Measurements from ENCODE around the gene ACTA1.
"Not testable (repeated sequence)": the region's sequence is repeated elsewhere in the genome, so short reads cannot be mapped to it uniquely, and the experiment has no call there.

Gene ACTA1

DNA sequence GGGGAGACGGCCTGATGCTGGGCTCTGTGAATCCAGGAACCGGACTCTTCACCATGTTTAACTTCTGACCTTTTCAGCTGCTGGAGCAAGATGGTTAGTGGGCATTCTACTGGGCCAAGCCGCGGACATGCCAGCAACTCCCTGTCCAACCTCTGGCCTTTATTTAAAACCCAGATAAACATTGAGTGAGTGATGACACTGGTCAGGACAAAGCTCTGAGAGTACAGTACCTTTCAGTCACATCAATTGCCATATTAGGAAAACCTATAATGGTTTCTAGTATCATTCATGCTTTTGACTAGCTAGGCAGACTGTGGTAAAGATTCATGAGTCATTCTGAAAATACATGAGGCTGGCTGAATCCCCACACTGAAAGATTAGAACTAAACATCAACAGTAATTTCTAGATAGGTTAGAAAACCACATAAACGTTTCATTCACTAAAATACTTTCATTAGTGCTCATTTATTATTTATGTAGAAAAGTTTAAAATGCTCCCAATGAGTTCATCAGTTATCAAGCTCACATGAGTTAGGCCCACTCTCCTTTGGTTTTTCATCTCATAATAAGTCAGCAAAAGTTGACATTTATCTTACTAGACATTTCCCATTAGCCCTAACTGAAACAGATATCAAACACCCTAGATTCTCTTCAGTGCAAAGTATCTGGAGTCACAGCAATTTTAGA, 7.1 kb upstream of the ACTA1 start:
- DNase-seq (ENCODE audit: low read depth in 2 of 2) = no peak

DNA sequence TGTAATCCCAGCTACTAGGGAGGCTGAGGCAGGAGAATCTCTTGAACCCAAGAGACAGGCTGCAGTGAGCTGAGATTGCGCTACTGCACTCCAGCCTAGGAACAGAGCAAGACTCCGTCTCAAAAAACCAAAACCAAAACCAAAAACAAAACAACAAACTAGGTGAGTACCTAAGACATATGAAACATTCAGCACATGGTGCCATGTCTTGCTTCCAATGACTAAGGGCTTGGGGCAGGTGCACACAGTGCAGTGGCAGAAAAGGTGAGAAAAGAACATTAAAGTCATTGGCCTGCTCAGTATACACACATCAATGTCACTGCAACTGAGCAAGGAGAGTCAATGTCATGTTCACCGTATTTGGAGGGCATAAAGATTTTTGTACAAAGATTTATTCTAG, 4.1 kb upstream of the ACTA1 start:
- DNase-seq (ENCODE audit: low read depth in 2 of 2) = no peak

- no peak for DNase-seq (ENCODE audit: low read depth in 2 of 2)
Measured at GRCh38 chr1:229437443-229437842, 3.5 kb upstream of the ACTA1 start.

GRCh38 chr1:229436201-229436600, 2.3 kb upstream of the ACTA1 start:
- DNase-seq (ENCODE audit: low read depth in 2 of 2) = no peak

DNA sequence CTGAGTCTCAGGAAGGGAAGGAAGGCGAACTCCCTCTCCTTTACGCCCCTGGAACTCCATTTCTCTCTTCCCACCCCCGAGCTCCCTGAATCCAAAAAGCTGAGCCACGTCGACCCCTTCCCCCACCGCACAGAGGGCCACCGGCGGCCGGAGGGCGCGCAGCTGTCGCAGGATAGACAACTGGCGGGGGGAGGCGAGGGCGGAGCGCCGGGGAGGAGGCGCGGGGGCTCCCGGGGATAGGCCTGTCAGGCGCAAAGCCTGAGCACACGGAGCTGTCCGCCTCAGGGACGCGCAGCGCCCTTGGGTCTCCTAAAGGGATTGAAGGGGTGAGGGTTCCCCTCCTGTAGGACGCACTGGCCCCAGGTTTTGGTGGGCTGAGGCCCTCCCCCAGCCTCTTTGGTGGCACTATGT, 752 bp upstream of the ACTA1 start:
- DNase-seq (ENCODE audit: low read depth in 2 of 2) = no peak

DNA sequence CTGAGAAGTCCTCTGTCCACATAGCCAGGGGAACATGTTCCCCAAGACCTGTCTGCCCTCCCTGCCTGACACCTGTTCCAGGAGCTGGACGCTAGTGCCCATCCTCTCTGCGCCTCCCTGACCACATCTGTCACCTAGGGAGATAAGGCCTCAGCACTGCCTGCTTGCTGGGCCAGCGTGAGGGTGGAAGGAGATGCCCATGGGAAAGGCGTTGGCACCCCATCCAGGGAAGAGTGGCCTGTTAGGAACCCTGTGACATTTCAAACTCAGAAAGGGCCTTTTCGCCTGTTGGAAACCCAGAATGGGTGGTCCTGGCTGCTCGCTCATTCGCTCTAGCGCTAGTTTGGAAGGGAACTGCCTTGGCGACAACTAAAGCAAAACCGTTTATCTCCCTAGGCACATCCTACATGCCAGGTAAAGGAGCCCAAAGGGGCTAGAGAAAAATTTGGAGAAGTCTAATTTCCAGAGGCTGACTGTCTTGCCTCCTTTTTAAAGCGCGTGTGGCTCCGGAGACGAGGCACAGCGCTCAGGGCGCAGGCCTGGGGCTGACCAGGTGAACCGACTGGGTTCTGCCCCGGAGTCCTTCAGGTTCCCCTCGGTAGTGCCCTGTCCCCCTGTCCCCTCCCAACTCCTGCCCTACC, 410 bp downstream of the ACTA1 start:
- no peak for DNase-seq (ENCODE audit: low read depth in 2 of 2)

DNA sequence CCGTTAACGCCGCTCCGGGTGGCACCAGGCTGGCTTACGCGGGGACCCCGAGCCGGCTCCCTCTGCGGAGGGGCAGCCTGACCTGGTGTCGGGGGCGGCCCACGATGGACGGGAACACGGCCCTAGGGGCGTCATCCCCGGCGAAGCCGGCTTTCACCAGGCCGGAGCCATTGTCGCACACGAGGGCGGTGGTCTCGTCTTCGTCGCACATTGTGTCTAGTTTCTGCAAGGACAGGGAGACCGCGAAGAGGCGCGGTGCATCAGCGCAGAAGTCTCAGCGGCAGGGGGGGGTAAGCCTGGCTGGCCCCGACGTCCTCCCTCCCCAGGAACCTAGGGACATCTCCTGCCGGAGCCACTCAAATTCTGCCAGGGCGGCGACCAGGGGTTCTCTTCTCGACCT, 989 bp downstream of the ACTA1 start:
- DNase-seq (ENCODE audit: low read depth in 2 of 2) = no peak

- DNase-seq (ENCODE audit: low read depth in 2 of 2) = no peak
Measured at GRCh38 chr1:229432116-229432461, 1.8 kb downstream of the ACTA1 start.

- DNase-seq (ENCODE audit: low read depth in 2 of 2) = no peak
Measured at GRCh38 chr1:229431284-229432115, 2.4 kb downstream of the ACTA1 start.

DNA sequence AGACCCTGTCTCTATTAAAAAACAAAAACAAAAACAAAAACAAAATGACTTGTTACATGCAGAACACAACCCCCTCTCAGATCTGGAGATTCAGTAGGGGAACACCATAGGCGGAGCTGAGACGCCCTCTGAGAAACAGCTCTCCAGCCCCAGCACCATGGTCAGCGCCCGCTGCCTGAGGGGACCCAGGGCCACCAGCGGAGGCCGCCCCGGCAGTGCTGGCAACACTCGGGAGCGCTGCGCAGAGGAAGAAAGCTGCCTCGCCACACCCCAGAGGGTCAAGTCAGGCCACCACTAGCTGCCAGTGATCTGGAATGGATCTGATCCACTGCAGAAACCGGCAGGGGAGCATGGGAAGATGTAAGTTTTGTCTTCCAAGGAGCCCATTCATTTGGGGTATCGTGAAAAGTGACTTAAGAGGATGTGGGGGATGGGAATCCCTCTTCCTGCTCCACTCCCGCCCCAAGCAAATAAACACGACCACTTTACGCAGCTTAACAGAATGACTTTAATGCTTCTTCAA, 3.1 kb downstream of the ACTA1 start:
- peak in 1 of 2 donors; percentile 8 for DNase-seq (ENCODE audit: low read depth in 2 of 2)

GRCh38 chr1:229428256-229428655, 5.6 kb downstream of the ACTA1 start:
- DNase-seq (ENCODE audit: low read depth in 2 of 2) = no peak

DNA sequence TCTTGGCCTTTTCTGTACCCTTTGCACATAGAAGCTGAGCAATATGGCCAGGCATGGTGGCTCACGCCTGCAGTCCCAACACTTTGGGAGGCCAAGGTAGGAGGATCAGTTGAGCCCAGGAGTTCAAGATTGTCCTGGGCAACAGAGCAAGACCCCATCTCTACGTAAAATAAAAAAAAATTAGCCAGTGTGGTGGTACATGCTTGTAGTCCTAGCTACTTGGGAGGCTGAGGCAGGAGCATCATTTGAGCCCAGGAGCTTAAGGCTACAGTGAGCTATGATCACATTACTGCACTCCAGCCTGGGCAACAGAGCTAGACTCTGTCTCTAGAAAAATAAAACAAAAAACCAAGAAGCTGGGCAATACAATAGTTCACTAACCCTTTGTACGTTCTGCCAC, 6.3 kb downstream of the ACTA1 start:
- no peak for DNase-seq (ENCODE audit: low read depth in 2 of 2)

- DNase-seq (ENCODE audit: low read depth in 2 of 2) = no peak
Measured at GRCh38 chr1:229425564-229426159, 8.2 kb downstream of the ACTA1 start.

- DNase-seq (ENCODE audit: low read depth in 2 of 2) = no peak
Measured at GRCh38 chr1:229420765-229421164, 13.1 kb downstream of the ACTA1 start.

DNA sequence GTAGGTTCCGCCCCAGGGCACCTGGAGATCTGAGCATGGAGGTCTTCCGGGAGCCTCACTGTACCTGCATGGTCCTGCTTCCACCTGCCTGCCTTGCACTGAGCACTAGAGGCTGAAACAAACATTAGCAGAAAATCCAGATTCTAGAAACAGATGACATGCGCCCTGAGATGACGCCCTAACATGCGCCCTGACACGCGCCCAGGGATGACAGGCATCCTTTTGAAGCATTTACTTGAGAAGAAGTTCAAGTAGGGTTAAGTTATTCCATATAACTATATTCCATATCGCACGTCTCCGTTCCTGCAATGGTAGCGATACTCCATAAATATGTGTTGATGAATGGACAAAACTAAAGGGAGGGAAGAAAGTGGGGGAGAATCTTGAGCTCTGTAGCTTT, 13.7 kb downstream of the ACTA1 start:
- DNase-seq (ENCODE audit: low read depth in 2 of 2) = no peak

DNA sequence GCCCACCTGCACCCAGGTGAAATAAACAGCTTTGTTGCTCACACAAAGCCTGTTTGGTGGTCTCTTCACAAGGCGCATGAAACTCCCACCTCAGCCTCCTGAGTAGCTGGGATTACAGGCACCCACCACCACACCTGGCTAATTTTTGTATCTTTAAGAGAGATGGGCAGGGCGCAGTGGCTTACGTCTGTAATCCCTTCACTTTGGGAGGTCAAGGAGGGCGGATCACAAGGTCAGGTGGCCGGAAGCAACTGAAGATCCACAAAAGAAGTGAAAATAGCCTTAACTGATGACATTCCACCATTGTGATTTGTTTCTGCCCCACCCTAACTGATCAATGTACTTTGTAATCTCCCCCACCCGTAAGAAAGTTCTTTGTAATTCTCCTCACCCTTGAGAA, 15.3 kb downstream of the ACTA1 start:
- DNase-seq (ENCODE audit: low read depth in 2 of 2) = not testable (repeated sequence)

DNA sequence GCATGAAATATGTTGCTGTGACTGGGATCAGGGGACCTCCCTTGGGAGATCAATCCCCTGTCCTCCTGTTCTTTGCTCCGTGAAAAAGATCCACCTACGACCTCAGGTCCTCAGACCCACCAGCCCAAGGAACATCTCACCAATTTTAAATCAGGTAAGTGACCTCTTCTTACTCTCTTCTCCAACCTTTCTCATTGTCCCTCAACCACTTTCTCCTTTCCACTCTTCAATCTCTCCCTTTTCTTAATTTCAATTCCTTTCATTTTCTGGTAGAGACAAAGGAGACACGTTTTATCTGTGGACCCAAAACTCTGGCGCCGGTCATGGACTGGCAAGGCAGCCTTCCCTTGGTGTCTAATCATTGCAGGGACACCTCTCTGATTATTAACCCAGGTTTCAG, 21.1 kb downstream of the ACTA1 start:
- not testable (repeated sequence) for DNase-seq (ENCODE audit: low read depth in 2 of 2)

- DNase-seq (ENCODE audit: low read depth in 2 of 2) = no peak
Measured at GRCh38 chr1:229412056-229412455, 21.8 kb downstream of the ACTA1 start.

GRCh38 chr1:229411434-229412055, 22.3 kb downstream of the ACTA1 start:
- no peak for DNase-seq (ENCODE audit: low read depth in 2 of 2)

- no peak for DNase-seq (ENCODE audit: low read depth in 2 of 2)
Measured at GRCh38 chr1:229410692-229411433, 23.0 kb downstream of the ACTA1 start.

DNA sequence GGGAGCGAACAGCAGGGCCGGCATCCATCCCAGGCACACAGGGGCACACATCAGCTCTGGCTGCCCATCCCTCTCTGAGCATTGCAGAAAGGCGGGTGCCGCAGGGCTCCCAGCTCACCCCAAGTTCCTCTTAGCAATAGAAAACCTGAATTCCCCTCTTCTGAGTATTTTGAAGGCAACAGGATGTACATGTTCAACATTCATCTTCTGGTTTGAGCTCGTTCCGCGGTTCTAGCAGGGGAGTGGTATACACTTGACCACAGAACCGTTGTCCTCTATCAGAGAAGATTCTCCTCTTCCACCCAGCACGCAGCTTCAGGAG, 23.6 kb downstream of the ACTA1 start:
- DNase-seq (ENCODE audit: low read depth in 2 of 2) = no peak

Measured in stimulated activated CD8-positive, alpha-beta memory T cell treated with anti-CD3 and anti-CD28 coated beads, Interleukin-7, amount 100 ng/mL, for 1 hour (primary cell).